Heart right ventricle (tissue), 16 donors: ENCODE results near the gene CFAP206. TPM values are rescaled to one million over a fixed set of nuclear protein-coding genes. Genes with fewer than 3 reads are reported as not detected.

Source experiments
- ATAC-seq, 8 donors: fragments of 200-7000 bp; cut with Tn5 transposase; one replicate each; pipeline ENCODE4 v1.9.1; 2020; ENCODE audit warnings: mild to moderate bottlenecking in 8 of 8, moderate library complexity in 8 of 8, moderate number of reproducible peaks in 1 of 8
- DNase-seq, 2 donors: peaks; one replicate each; pipeline ENCODE4 v3.0.0-alpha.2; 2020
- H3K27ac ChIP-seq, 10 donors: fragments of 200-600 bp; sonication (generic) in 2 of 10; one replicate each; pipeline versions ENCODE4 v1.5.0 to v1.8.0; 2020 to 2022; ENCODE audit warnings: mild to moderate bottlenecking in 3 of 10
- H3K27me3 ChIP-seq, 7 donors: fragments of 200-600 bp; one replicate each; pipeline ENCODE4 v1.8.0; 2021 to 2022; ENCODE audit warnings: mild to moderate bottlenecking in 2 of 7
- H3K36me3 ChIP-seq, 9 donors: fragments of 200-600 bp; sonication (generic) in 1 of 9; one replicate each; pipeline versions ENCODE4 v1.5.0 to v1.8.0; 2020 to 2022; ENCODE audit warnings: mild to moderate bottlenecking in 2 of 9
- H3K4me1 ChIP-seq, 9 donors: fragments of 200-600 bp; sonication (generic) in 1 of 9; one replicate each; pipeline versions ENCODE4 v1.5.0 to v1.8.0; 2020 to 2022; ENCODE audit warnings: mild to moderate bottlenecking in 4 of 9
- H3K4me3 ChIP-seq, 10 donors: fragments of 200-600 bp; sonication (generic) in 2 of 10; one replicate each; pipeline versions ENCODE4 v1.5.0 to v1.8.0; 2020 to 2022; ENCODE audit warnings: mild to moderate bottlenecking in 7 of 10, moderate library complexity in 2 of 10
- H3K9me3 ChIP-seq, 11 donors: fragments of 200-600 bp in 10 of 11; sonication (generic) in 2 of 11; one replicate each; pipeline versions ENCODE4 v1.5.0 to v1.8.0; 2013 to 2022; ENCODE audit warnings: mild to moderate bottlenecking in 2 of 11, control low read depth in 1 of 11, moderate library complexity in 1 of 11
- CTCF ChIP-seq, 9 donors: fragments of 200-600 bp; sonication (generic) in 2 of 9; IDR thresholded peaks; one replicate each; pipeline versions ENCODE4 v1.5.0 to v1.8.0; 2021 to 2022; ENCODE audit warnings: antibody characterized with exemption in 9 of 9, mild to moderate bottlenecking in 5 of 9, moderate library complexity in 1 of 9
- WGBS, 2 donors: extraction: QIAGEN DNeasy Blood & Tissue Kit; methylation state at CpG; one replicate each; pipeline ENCODE4 v1.1.7; 2013; ENCODE audit warnings: inconsistent platforms in 1 of 2; 5-methylcytosine and 5-hydroxymethylcytosine counted together
- intact Hi-C, 10 donors: fragments of 100-400 bp; cut with DNase I; formaldehyde crosslinking; loops; one replicate each; pipeline versions ENCODE4 v1.11.1 to v1.14.2; 2022
- polyA plus RNA-seq, 2 donors: library from polyadenylated mRNA; stranded (reverse); fragments of 200-250 nt; gene quantifications; one replicate each; pipeline ENCODE4 v1.2.3, GENCODE V29; 2013
- total RNA-seq, 10 donors: library from RNA; stranded (reverse); fragmentation: NEBNext Ultra II Directional in 3 of 10; extraction: Animal tissue kit (Norgen Biotek cat#: 25700) in 3 of 10; gene quantifications; one replicate each; pipeline versions ENCODE4 v1.2.1 to v1.2.4, GENCODE V29; 2021 to 2023
- donor health status: Arrhythmogenic right ventricular cardiomyopathy.
- donor health status: ischemic (EF 13 %, LVEDD 7.1; RV severe dilation, severe dysfunction).
- donor health status: healthy with polysubstance abuse.
- donor health status: DM: no; HTN: yes; CAD: no.
- donor health status: DM: no; HTN: no; CAD: no.
- donor health status: ischemic (EF 25% LVEDD 6.9; RV normal size, moderate dysfunction).
- donor health status: ischemic (EF 25% LVEDD 5.7; RV mildly dilated, moderate dysfunction).
- donor health status: healthy.
- donor health status: DM: yes; HTN: yes; CAD: no.
- donor health status: Ischemic cardiomyopathy.
- donor health status: ischemic (EF 35%, LVEDD 5.7; RV mildly dilated, moderate dysfunction).
- donor health status: nonischemic (EF 11% LVEDD 7.7; RV severe dilation, severe dysfunction).
- donor health status: DM: yes; HTN: yes; CAD: no.
- donor health status: PGD.
- donor health status: ischemic (EF 29% LVEDD 5.4; RV normal size, mild dysfunction).
- donor health status: nonischemic (EF 23%, LVEDD 6.1; RV moderate dilation, normal function).

Gene CFAP206
- total and polyA plus RNA-seq, 12 donors = 0.09 to 0.54 (median 0.28) TPM; not detected in 5

GRCh38 chr6:87391334-87391733, 16.4 kb upstream of the CFAP206 start:
- Histone ChIP-seq H3K36me3 (no peaks in the 10 kb centered on the region), H3K27ac (no peak overlapping the region), H3K27me3 (no peaks in the 10 kb centered on the region), H3K4me1 (peaks cover 0 to 3% (median 0%) of the 10 kb centered on the region in 9 donors), H3K4me3 (no peak overlapping the region), H3K9me3 (no peaks in the 10 kb centered on the region)
- no peak for DNase-seq
- peak in 1 of 8 donors; percentile 39 for ATAC-seq
- TF ChIP-seq CTCF (IDR thresholded peaks at IDR 0.05) = peak in 6 of 9 donors; percentile 12 to 37 (median 30)
- WGBS, 2 donors = 59 to 64% methylated on average over 3 of the region's 3 CpGs
- intact Hi-C loops = loop anchor here in 4 of 10 donors (5.0 to 10.0 kb wide), 5 partner anchors 81 to 1483 kb away; partner anchors contain the start of gene SLC35A1 (in 1 of the 4)

GRCh38 chr6:87393026-87393622, 14.6 kb upstream of the CFAP206 start:
- no peaks in the 10 kb centered on the region for H3K9me3 ChIP-seq
- WGBS, 2 donors = 2 to 8% methylated on average over 2 of the region's 2 CpGs
- intact Hi-C loops = loop anchor here in 4 of 10 donors (2.0 to 10.0 kb wide), 6 partner anchors 79 to 1482 kb away; partner anchors contain the start of gene SLC35A1 (in 1 of the 4)
- ATAC-seq = peak in 6 of 8 donors; percentile 64 to 83 (median 78)
- H3K4me1 ChIP-seq = peaks cover 0 to 3% (median 0%) of the 10 kb centered on the region in 9 donors
- H3K36me3 ChIP-seq = no peaks in the 10 kb centered on the region
- no peak overlapping the region for H3K27ac ChIP-seq
- H3K4me3 ChIP-seq = no peak overlapping the region
- peak; percentile 58 to 82 (median 77) for TF ChIP-seq CTCF (IDR thresholded peaks at IDR 0.05)
- peak in 1 of 2 donors; percentile 30 for DNase-seq
- no peaks in the 10 kb centered on the region for H3K27me3 ChIP-seq

- no peak overlapping the region for H3K4me3 ChIP-seq
- no peak for TF ChIP-seq CTCF (IDR thresholded peaks at IDR 0.05)
- WGBS, 2 donors = 78 to 81% methylated on average over 2 of the region's 2 CpGs
- H3K4me1 ChIP-seq = peaks cover 0 to 3% (median 0%) of the 10 kb centered on the region in 9 donors
- intact Hi-C loops = loop anchor here in 3 of 10 donors (10.0 kb wide), 4 partner anchors 399 to 1479 kb away; no protein-coding TSS in a partner anchor
- no peaks in the 10 kb centered on the region for H3K36me3 ChIP-seq
- DNase-seq (no peak), ATAC-seq (no peak)
- no peak overlapping the region for H3K27ac ChIP-seq
- no peaks in the 10 kb centered on the region for H3K27me3 ChIP-seq
- no peaks in the 10 kb centered on the region for H3K9me3 ChIP-seq
Observed at GRCh38 chr6:87395431-87395830, 12.3 kb upstream of the CFAP206 start.

- no peak for ATAC-seq
- intact Hi-C loops = loop anchor here in 3 of 10 donors (10.0 kb wide), 4 partner anchors 398 to 1478 kb away; no protein-coding TSS in a partner anchor
- no peak overlapping the region for H3K4me3 ChIP-seq
- no peak for TF ChIP-seq CTCF (IDR thresholded peaks at IDR 0.05)
- H3K27ac ChIP-seq = no peak overlapping the region
- no peaks in the 10 kb centered on the region for H3K9me3 ChIP-seq
- H3K36me3 ChIP-seq = no peaks in the 10 kb centered on the region
- H3K4me1 ChIP-seq = peaks cover 0 to 3% (median 0%) of the 10 kb centered on the region in 9 donors
- no peaks in the 10 kb centered on the region for H3K27me3 ChIP-seq
- 83 to 84% methylated on average over 10 of the region's 10 CpGs for WGBS, 2 donors
- DNase-seq = no peak
Observed at GRCh38 chr6:87396595-87397392, 11.0 kb upstream of the CFAP206 start.
